Mesendoderm (in vitro differentiated cells): ENCODE data around the gene PGM2.

Experiments
- DNase-seq: peaks from one replicate; pipeline ENCODE4 v3.0.0; 2013
- H2AK5ac ChIP-seq: 2 replicates; pipeline ENCODE4 v1.6.1; 2013; ENCODE audit warnings: low read length, inconsistent platforms
- H2BK120ac ChIP-seq: 2 replicates; pipeline ENCODE4 v1.6.1; 2013; ENCODE audit warnings: low read depth, mild to moderate bottlenecking, low read length, moderate library complexity, mixed read lengths
- H2BK15ac ChIP-seq: replicated peaks from 2 replicates; pipeline ENCODE4 v1.6.1; 2013; ENCODE audit warnings: low read depth, mild to moderate bottlenecking, moderate library complexity
- H2BK5ac ChIP-seq: 2 replicates; pipeline ENCODE4 v1.6.1; 2013; ENCODE audit warnings: low read length, inconsistent platforms
- H3K18ac ChIP-seq: 2 replicates; pipeline ENCODE4 v1.6.1; 2013; ENCODE audit warnings: mild to moderate bottlenecking, low read length, mixed read lengths
- H3K23ac ChIP-seq: one replicate; pipeline ENCODE4 v1.6.1; 2013; ENCODE audit warnings: low read length
- H3K27ac ChIP-seq: 2 replicates; pipeline ENCODE4 v1.5.1; 2013; ENCODE audit warnings: low read depth, mild to moderate bottlenecking, inconsistent platforms, low read length, moderate library complexity
- H3K27me3 ChIP-seq: 2 replicates; pipeline ENCODE4 v1.6.1; 2013; ENCODE audit warnings: low read length, control low read depth, mild to moderate bottlenecking, inconsistent platforms; ENCODE audit not compliant: insufficient read depth, poor library complexity
- H3K36me3 ChIP-seq: 2 replicates; pipeline ENCODE4 v1.6.1; 2013; ENCODE audit warnings: low read length, inconsistent platforms; ENCODE audit not compliant: control insufficient read depth, insufficient read depth
- H3K4ac ChIP-seq: one replicate; pipeline ENCODE4 v1.6.1; 2013; ENCODE audit warnings: low read depth, mild to moderate bottlenecking, low read length, moderate library complexity
- H3K4me1 ChIP-seq: 2 replicates; pipeline ENCODE4 v1.6.1; 2013; ENCODE audit warnings: low read depth, low read length, inconsistent platforms; ENCODE audit not compliant: control insufficient read depth
- H3K4me2 ChIP-seq: 2 replicates; pipeline ENCODE4 v1.6.1; 2013; ENCODE audit warnings: low read length
- H3K4me3 ChIP-seq: 2 replicates; pipeline ENCODE4 v1.5.1; 2013; ENCODE audit warnings: mild to moderate bottlenecking, low read length
- H3K56ac ChIP-seq: one replicate; pipeline ENCODE4 v1.6.1; 2013; ENCODE audit warnings: low read length
- H3K79me1 ChIP-seq: 2 replicates; pipeline ENCODE4 v1.6.1; 2013; ENCODE audit warnings: low read length, inconsistent platforms
- H3K79me2 ChIP-seq: 2 replicates; pipeline ENCODE4 v1.6.1; 2013; ENCODE audit warnings: mild to moderate bottlenecking, low read length; ENCODE audit not compliant: control insufficient read depth, insufficient read depth
- H3K9ac ChIP-seq: 2 replicates; pipeline ENCODE4 v1.6.1; 2013; ENCODE audit warnings: low read length, inconsistent platforms
- H4K5ac ChIP-seq: one replicate; pipeline ENCODE4 v1.6.1; 2013; ENCODE audit warnings: low read length
- H4K8ac ChIP-seq: one replicate; pipeline ENCODE4 v1.6.1; 2013; ENCODE audit warnings: low read depth, mild to moderate bottlenecking, control low read depth, low read length, moderate library complexity
- WGBS: extraction: QIAGEN DNeasy Blood & Tissue Kit; methylation state at CpG from one replicate; pipeline ENCODE4 v1.1.7; 2013; ENCODE audit warnings: low lambda C conversion rate, missing lambda C conversion rate; ENCODE audit not compliant: insufficient coverage; ENCODE audit errors: extremely low coverage; 5-methylcytosine and 5-hydroxymethylcytosine counted together

Gene PGM2

DNA sequence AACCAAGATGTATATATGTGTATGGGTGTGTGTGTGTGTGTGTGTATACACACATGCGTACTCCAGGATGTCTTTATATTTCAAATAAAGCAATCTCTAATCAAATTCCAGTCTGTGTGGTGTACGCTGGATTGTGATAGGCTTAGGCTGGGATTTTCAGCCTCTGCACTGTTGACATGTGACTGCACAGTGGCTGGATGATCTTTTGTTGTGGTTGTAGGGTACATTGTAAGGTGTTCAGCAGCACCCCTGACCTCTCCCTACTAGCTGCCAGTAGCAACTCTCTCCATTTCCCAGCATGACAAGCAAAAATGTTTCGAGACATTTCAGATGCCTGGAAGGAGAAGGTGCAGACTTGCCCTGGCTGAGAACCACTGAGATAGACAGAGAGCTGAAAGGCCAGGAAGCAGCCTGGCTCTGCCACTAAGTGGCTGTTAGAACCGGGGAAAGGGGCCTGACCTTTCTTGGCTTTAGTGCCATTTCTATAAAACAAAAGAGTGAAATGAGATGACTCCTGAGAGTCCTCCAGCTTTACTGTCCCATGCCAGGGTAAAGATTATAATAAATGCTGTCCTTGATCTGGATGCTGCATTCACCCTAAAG, 10.5 kb downstream of the PGM2 start:
- Histone ChIP-seq H3K79me1 (no peaks in the 10 kb centered on the region), H2AK5ac (no peak overlapping the region), H3K79me2 (no peaks in the 10 kb centered on the region), H2BK5ac (no peak overlapping the region), H3K9ac (no peak overlapping the region), H3K23ac (no peak overlapping the region), H4K5ac (no peak overlapping the region), H3K4me2 (no peak overlapping the region), H3K4ac (no peak overlapping the region), H3K36me3 (no peaks in the 10 kb centered on the region), H3K4me3 (no peak overlapping the region), H3K27ac (no peak overlapping the region), H4K8ac (no peak overlapping the region), H3K18ac (no peak overlapping the region), H2BK15ac (no peak overlapping the region), H3K27me3 (no peaks in the 10 kb centered on the region), H3K4me1 (no peaks in the 10 kb centered on the region), H3K56ac (no peak overlapping the region), H2BK120ac (no peak overlapping the region)
- no peak for DNase-seq
- WGBS: no CpG with 5 or more reads among the region's 4 CpGs

DNA sequence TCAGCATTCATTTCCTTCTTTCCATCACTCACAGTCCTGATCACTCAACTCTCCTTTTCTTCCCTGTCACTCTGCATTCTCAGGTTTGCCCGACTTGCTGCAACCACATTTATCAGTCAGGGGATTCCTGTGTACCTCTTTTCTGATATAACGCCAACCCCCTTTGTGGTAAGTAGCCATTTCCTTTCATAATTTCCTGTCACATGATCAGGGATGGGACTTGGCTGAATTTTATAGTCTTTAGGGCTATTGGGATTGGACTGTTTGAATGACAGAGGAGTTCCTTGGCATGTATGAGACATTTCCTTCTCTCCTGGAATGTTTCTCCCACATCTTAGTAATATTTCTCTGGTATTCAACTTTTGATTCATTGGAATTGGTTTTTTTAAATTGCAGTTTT, 11.0 kb downstream of the PGM2 start:
- no peak overlapping the region for H3K4me3 ChIP-seq
- no peak overlapping the region for H3K23ac ChIP-seq
- no peak overlapping the region for H2BK120ac ChIP-seq
- H3K79me2 ChIP-seq: no peaks in the 10 kb centered on the region
- no peaks in the 10 kb centered on the region for H3K27me3 ChIP-seq
- H3K36me3 ChIP-seq: no peaks in the 10 kb centered on the region
- no peak overlapping the region for H2AK5ac ChIP-seq
- no peak for DNase-seq
- H2BK5ac ChIP-seq: no peak overlapping the region
- no peaks in the 10 kb centered on the region for H3K4me1 ChIP-seq
- no peak overlapping the region for H3K27ac ChIP-seq
- no peak overlapping the region for H3K18ac ChIP-seq
- H4K5ac ChIP-seq: no peak overlapping the region
- H2BK15ac ChIP-seq: no peak overlapping the region
- no peaks in the 10 kb centered on the region for H3K79me1 ChIP-seq
- no peak overlapping the region for H3K56ac ChIP-seq
- WGBS: no CpG with 5 or more reads among the region's 2 CpGs
- no peak overlapping the region for H3K9ac ChIP-seq
- no peak overlapping the region for H4K8ac ChIP-seq
- H3K4me2 ChIP-seq: no peak overlapping the region
- H3K4ac ChIP-seq: no peak overlapping the region

DNA sequence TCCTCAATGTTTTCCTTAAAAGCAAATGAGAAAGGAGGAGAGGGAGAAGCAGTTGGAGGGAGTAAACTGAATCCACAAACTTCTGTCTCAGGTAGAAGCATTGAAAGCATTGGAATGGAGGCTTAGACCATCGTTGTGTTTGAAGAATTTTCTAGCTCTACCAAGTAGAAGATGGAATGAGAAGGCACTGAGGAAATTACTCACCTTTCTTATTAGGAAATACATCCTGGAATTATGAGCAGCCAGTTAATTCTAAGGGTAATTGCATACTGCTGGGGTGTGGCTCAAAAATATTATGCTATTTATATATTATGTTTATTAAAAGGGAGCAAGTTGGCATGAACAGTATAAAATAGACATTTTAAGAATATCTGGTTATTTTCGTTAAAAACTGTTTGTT, 12.9 kb downstream of the PGM2 start:
- Histone ChIP-seq H3K4me2 (no peak overlapping the region), H2BK5ac (no peak overlapping the region), H3K79me2 (no peaks in the 10 kb centered on the region), H2BK15ac (no peak overlapping the region), H2AK5ac (no peak overlapping the region), H3K4me3 (no peak overlapping the region), H3K27me3 (no peaks in the 10 kb centered on the region), H3K4me1 (no peaks in the 10 kb centered on the region), H3K23ac (no peak overlapping the region), H3K4ac (no peak overlapping the region), H3K18ac (no peak overlapping the region), H3K79me1 (no peaks in the 10 kb centered on the region), H4K8ac (no peak overlapping the region), H3K56ac (no peak overlapping the region), H3K36me3 (no peaks in the 10 kb centered on the region), H4K5ac (no peak overlapping the region), H2BK120ac (no peak overlapping the region), H3K27ac (no peak overlapping the region), H3K9ac (no peak overlapping the region)
- no CpG with 5 or more reads among the region's 2 CpGs for WGBS
- DNase-seq: no peak

DNA sequence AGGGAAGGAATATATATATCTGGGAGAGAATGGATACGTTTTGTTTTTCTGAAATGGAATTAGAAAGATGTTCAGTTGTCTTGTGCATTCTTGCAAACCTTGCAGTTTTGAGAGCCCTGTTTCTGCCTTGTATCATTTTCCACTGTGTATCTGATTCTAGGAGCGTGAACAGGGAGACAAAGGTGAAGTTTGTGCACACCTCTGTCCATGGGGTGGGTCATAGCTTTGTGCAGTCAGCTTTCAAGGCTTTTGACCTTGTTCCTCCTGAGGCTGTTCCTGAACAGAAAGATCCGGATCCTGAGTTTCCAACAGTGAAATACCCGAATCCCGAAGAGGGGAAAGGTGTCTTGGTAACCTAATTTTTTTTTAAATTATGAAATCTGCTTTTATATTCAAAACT, 17.7 kb downstream of the PGM2 start:
- no peaks in the 10 kb centered on the region for H3K36me3 ChIP-seq
- H2AK5ac ChIP-seq: no peak overlapping the region
- no peak for DNase-seq
- H4K8ac ChIP-seq: no peak overlapping the region
- no peak overlapping the region for H3K4me2 ChIP-seq
- H3K9ac ChIP-seq: no peak overlapping the region
- H3K27ac ChIP-seq: no peak overlapping the region
- no peak overlapping the region for H2BK120ac ChIP-seq
- no peak overlapping the region for H3K56ac ChIP-seq
- no peak overlapping the region for H3K23ac ChIP-seq
- H3K4me3 ChIP-seq: no peak overlapping the region
- no peaks in the 10 kb centered on the region for H3K4me1 ChIP-seq
- no peak overlapping the region for H3K4ac ChIP-seq
- H2BK5ac ChIP-seq: no peak overlapping the region
- no peak overlapping the region for H4K5ac ChIP-seq
- no peaks in the 10 kb centered on the region for H3K79me1 ChIP-seq
- no peaks in the 10 kb centered on the region for H3K27me3 ChIP-seq
- no CpG with 5 or more reads among the region's 5 CpGs for WGBS
- no peak overlapping the region for H2BK15ac ChIP-seq
- no peak overlapping the region for H3K18ac ChIP-seq
- H3K79me2 ChIP-seq: no peaks in the 10 kb centered on the region

DNA sequence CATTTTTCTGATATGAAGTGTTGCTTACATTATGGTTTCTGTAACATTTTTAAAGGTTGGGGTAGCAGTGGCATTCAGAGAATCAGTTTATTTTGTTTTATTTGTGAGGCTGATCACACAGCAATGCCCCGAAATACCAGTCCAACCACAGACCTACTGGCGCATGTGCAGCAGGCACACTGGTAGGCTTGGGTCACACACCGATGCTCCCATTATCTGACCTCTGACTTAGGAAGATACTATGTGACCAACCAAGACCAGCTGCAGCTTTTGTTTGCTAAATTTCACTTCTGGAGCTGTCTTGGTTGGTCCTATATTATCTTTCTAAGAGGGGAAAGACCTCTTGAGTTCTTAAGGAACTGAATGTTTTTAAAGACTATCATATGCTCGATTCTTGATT, 18.7 kb downstream of the PGM2 start:
- H2BK5ac ChIP-seq: no peak overlapping the region

DNA sequence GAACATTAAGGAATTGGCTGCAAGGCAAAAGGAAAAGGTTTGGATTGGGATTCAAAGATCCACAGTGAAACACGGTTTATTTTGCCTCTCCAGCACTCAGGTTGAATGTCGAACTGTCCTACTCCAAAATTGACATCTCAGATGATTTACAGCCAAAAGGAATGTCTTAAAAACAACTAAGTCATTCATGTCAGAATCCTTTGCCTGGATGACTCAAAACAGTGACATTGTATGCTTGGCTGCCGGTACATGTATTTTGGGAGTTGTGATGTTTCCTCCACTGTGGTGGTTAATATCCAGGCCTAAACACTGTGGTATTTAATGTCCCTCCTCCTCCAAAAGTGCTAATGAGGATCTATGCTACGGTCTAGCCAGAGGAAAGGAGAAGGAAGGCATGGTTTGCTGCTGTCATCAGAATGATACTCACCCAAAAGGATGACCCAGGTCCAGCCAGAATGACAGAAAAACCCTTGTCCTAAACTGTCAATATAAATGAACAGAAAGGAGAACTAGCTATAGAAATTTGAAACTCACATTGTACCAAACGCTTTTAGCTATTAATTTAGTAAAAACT, 20.9 kb downstream of the PGM2 start:
- Histone ChIP-seq H2BK15ac (no peak overlapping the region), H3K23ac (no peak overlapping the region), H3K36me3 (no peaks in the 10 kb centered on the region), H3K79me1 (no peaks in the 10 kb centered on the region), H3K9ac (no peak overlapping the region), H3K4me3 (no peak overlapping the region), H3K56ac (no peak overlapping the region), H2BK120ac (no peak overlapping the region), H3K4me2 (no peak overlapping the region), H2AK5ac (no peak overlapping the region), H3K18ac (no peak overlapping the region), H4K8ac (no peak overlapping the region), H3K27ac (no peak overlapping the region), H4K5ac (no peak overlapping the region), H3K27me3 (no peaks in the 10 kb centered on the region), H3K4me1 (no peaks in the 10 kb centered on the region), H3K4ac (no peak overlapping the region), H2BK5ac (no peak overlapping the region), H3K79me2 (no peaks in the 10 kb centered on the region)
- no CpG with 5 or more reads among the region's 5 CpGs for WGBS
- DNase-seq: no peak

More for the DNA sequence above, 18.7 kb downstream of the PGM2 start:
- Histone ChIP-seq H3K56ac (no peak overlapping the region), H3K18ac (no peak overlapping the region), H3K79me2 (no peaks in the 10 kb centered on the region), H3K4me1 (no peaks in the 10 kb centered on the region), H3K27me3 (no peaks in the 10 kb centered on the region), H4K5ac (no peak overlapping the region), H4K8ac (no peak overlapping the region), H3K23ac (no peak overlapping the region), H2BK120ac (no peak overlapping the region), H2BK15ac (no peak overlapping the region), H3K27ac (no peak overlapping the region), H3K4ac (no peak overlapping the region), H3K9ac (no peak overlapping the region), H3K4me2 (no peak overlapping the region), H3K36me3 (no peaks in the 10 kb centered on the region), H2AK5ac (no peak overlapping the region), H3K4me3 (no peak overlapping the region), H3K79me1 (no peaks in the 10 kb centered on the region)
- WGBS: no CpG with 5 or more reads among the region's 4 CpGs
- no peak for DNase-seq
